Mononuclear cell (primary cell): ENCODE results near the gene TSC2. TPM values are rescaled to one million over a fixed set of nuclear protein-coding genes. Genes with fewer than 3 reads are reported as not detected.
A peak's percentile ranks its signal among the peaks of the same experiment; 100 is the strongest.
"Not testable (repeated sequence)": the region's sequence is repeated elsewhere in the genome, so short reads cannot be mapped to it uniquely, and the experiment has no call there.

Source experiments
- H3K27me3 ChIP-seq: 2 replicates; pipeline ENCODE4 v1.6.0; 2011; ENCODE audit warnings: low read length, control low read depth; ENCODE audit not compliant: insufficient read depth
- H3K4me1 ChIP-seq: 2 replicates; pipeline ENCODE4 v1.5.1; 2011; ENCODE audit warnings: mild to moderate bottlenecking, low read length, control low read depth; ENCODE audit not compliant: insufficient read depth
- H3K4me3 ChIP-seq: 2 replicates; pipeline ENCODE4 v1.5.1; 2011; ENCODE audit warnings: mild to moderate bottlenecking, low read length, moderate library complexity
- H3K9me3 ChIP-seq: 2 replicates; pipeline ENCODE4 v1.5.1; 2011; ENCODE audit warnings: low read depth, mild to moderate bottlenecking, control low read depth, low read length
- total RNA-seq: library from RNA; depleted of rRNA; stranded (reverse); fragments of >200 nt; gene quantifications from one replicate; pipeline ENCODE4 v1.2.3, GENCODE V29; 2012

The TSC2 gene
- total RNA-seq, 1 donor, result 28.3 TPM

GRCh38 chr16:2007081-2007836 lies 40.5 kb upstream of the TSC2 start:
- H3K4me1 ChIP-seq, result peaks cover 58% of the 10 kb centered on the region
- H3K4me3 ChIP-seq, result no peak overlapping the region
- H3K27me3 ChIP-seq, result no peaks in the 10 kb centered on the region
- no peaks in the 10 kb centered on the region for H3K9me3 ChIP-seq

- H3K27me3 ChIP-seq, result no peaks in the 10 kb centered on the region
- H3K9me3 ChIP-seq, result no peaks in the 10 kb centered on the region
- peaks cover 58% of the 10 kb centered on the region for H3K4me1 ChIP-seq
- H3K4me3 ChIP-seq, result no peak overlapping the region
Measured at GRCh38 chr16:2008009-2008526, 39.7 kb upstream of the TSC2 start.

GRCh38 chr16:2008631-2009163 lies 39.1 kb upstream of the TSC2 start:
- peaks cover 58% of the 10 kb centered on the region for H3K4me1 ChIP-seq
- no peaks in the 10 kb centered on the region for H3K27me3 ChIP-seq
- H3K9me3 ChIP-seq, result no peaks in the 10 kb centered on the region
- peak overlapping the region; percentile 68 for H3K4me3 ChIP-seq

GRCh38 chr16:2009164-2009711 lies 38.5 kb upstream of the TSC2 start:
- H3K9me3 ChIP-seq, result no peaks in the 10 kb centered on the region
- no peaks in the 10 kb centered on the region for H3K27me3 ChIP-seq
- H3K4me3 ChIP-seq, result peak overlapping the region; percentile 68
- H3K4me1 ChIP-seq, result peaks cover 53% of the 10 kb centered on the region

DNA sequence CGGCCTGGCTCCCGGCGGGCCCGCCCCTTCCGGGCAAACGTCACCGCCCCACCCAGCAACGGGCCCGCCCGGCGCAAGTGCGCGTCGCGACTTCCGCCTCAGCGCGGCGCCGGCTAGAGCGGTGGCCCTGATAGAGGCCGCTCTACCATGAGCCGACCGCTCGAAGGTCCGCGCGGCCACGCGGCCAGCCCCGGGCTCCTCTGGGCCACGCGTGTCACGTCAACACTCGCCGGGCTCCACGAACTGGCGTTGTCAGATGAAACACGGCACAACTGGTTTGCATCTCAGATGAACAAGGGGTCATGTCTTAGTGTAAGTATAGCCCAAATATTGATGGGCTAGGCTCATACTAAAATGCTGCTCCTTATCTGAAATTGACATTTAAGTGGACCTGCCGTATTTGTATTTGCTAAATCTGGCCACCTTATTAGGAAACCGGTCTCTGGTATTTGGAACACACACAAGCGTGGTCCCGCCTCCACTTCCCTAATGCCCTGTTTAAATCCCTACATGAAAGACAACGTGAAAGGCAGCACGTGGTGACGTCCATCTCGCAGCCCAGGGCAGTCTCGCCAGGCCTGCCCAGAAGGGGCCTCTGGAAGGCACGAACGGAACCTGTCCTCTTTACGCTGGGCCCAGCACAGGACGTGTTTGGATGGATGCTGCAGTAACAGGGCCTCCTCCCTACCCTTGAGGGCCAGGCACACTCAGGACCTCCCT lies 37.8 kb upstream of the TSC2 start, which contains the start of gene ZNF598:
ZNF598 (minus strand) TSS at position 31 of the 720 bp plus-strand sequence.
- Histone ChIP-seq H3K4me1 (peaks cover 52% of the 10 kb centered on the region), H3K27me3 (no peaks in the 10 kb centered on the region), H3K9me3 (no peaks in the 10 kb centered on the region), H3K4me3 (peak within 1 kb of the TSS; percentile 68)

- peaks cover 46% of the 10 kb centered on the region for H3K4me1 ChIP-seq
- not testable (repeated sequence) for H3K27me3 ChIP-seq, H3K9me3 ChIP-seq, H3K4me3 ChIP-seq
Measured at GRCh38 chr16:2011726-2012125, 36.1 kb upstream of the TSC2 start.

- no peak overlapping the region for H3K4me3 ChIP-seq
- H3K4me1 ChIP-seq, result peaks cover 28% of the 10 kb centered on the region
- no peaks in the 10 kb centered on the region for H3K9me3 ChIP-seq
- H3K27me3 ChIP-seq, result no peaks in the 10 kb centered on the region
Measured at GRCh38 chr16:2013527-2013926, 34.3 kb upstream of the TSC2 start.

GRCh38 chr16:2015117-2015946 lies 32.5 kb upstream of the TSC2 start:
- Histone ChIP-seq H3K4me3 (no peak overlapping the region), H3K27me3 (peaks cover 13% of the 10 kb centered on the region), H3K9me3 (no peaks in the 10 kb centered on the region), H3K4me1 (peaks cover 21% of the 10 kb centered on the region)

DNA sequence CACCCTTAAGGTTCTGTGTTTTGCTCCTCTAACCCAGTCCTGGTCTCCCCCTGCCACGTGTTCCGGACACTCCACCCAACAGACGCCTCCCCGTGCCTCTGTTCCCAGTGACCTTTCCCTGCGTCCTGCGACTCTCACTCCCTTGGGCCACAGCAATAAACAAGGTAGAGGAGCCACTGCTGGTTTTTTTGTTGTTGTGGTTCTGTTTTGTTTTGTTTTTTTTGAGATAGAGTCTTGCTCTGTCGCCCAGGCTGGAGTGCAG lies 31.9 kb upstream of the TSC2 start:
- H3K27me3 ChIP-seq, result peaks cover 17% of the 10 kb centered on the region
- H3K4me1 ChIP-seq, result peaks cover 21% of the 10 kb centered on the region
- no peak overlapping the region for H3K4me3 ChIP-seq
- no peaks in the 10 kb centered on the region for H3K9me3 ChIP-seq

- Histone ChIP-seq H3K9me3 (no peaks in the 10 kb centered on the region), H3K27me3 (peaks cover 21% of the 10 kb centered on the region), H3K4me3 (no peak overlapping the region), H3K4me1 (peaks cover 21% of the 10 kb centered on the region)
Measured at GRCh38 chr16:2016407-2016922, 31.3 kb upstream of the TSC2 start.

DNA sequence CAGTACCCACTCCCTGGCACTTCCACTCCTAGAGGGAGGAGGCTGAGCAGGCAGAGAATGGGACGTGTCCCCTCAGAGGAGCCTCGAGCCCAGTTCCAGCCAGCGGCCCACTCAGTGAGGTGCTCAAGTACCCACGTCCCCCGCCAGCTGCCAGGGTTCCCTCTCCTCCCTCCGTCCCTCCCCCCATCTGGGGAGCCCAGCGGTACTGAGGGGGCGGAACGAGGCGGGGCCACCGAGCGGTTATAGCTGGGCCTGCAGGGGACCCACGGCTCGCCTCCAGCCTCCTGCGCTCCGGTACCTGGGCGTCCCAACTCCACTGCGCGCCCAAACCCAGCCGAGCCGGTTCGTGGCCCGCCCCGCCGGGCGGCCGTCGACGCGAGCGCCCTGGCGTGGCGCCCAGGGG lies 28.3 kb upstream of the TSC2 start, which contains the start of gene NPW:
NPW (plus strand) TSS at position 268 of the 403 bp plus-strand sequence.
- no peak within 1 kb of the TSS for H3K4me3 ChIP-seq
- peaks cover 38% of the 10 kb centered on the region for H3K4me1 ChIP-seq
- peaks cover 23% of the 10 kb centered on the region for H3K27me3 ChIP-seq
- no peaks in the 10 kb centered on the region for H3K9me3 ChIP-seq

- peaks cover 23% of the 10 kb centered on the region for H3K27me3 ChIP-seq
- peaks cover 34% of the 10 kb centered on the region for H3K4me1 ChIP-seq
- H3K9me3 ChIP-seq, result no peaks in the 10 kb centered on the region
- no peak overlapping the region for H3K4me3 ChIP-seq
Measured at GRCh38 chr16:2019921-2020831, 27.6 kb upstream of the TSC2 start.

- Histone ChIP-seq H3K27me3 (peaks cover 37% of the 10 kb centered on the region), H3K4me1 (peaks cover 38% of the 10 kb centered on the region), H3K4me3 (no peak overlapping the region), H3K9me3 (no peaks in the 10 kb centered on the region)
Measured at GRCh38 chr16:2022723-2023091, 25.1 kb upstream of the TSC2 start.
